NCI-H345 (cell line): Measurements from ENCODE around the gene CRTAC1.
A peak's percentile ranks its signal among the peaks of the same experiment; 100 is the strongest.

Experiments
- DNase-seq: peaks from one replicate; lab custom pipeline; 2025; lab: John Stamatoyannopoulos, UW

The CRTAC1 gene

DNA sequence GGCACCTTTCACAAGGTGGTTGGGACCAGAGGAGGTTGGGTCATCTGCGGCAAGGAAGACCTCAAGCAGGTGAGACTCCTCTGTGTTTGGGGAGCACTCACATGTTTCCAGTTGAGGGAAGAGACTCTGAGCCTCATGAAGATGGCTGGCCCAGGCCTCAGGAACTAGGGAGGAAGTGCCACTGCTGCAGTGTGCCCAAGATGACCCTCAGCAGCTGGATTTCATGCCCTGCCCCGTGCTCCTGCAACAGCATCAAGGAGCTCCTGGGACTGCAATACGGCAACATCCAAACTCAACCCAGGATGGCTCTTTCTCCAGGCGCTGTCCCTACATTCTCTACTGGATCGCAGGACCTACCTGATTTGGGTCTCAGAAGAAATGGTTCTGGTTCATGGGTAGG lies 106.9 kb downstream of the CRTAC1 start:
- no peak for DNase-seq

DNA sequence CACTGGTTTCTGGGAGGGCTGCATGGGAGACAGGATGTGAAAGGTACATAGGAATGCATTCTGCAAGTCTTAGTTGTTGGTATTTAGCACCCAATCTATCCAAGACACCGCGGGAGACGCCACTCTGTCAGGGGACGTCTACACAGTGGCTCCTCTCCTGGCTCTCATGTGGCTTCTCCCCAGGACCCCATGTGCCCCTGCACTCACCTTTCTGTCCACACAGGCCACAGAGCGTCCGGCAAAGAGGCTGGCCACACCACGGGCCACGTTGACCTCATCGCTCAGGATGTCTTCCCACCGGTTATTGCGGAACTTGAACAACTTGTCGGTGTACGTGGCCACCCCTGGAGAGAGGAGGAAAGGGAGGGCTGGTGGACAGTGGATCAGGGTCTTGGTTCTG lies 107.4 kb downstream of the CRTAC1 start:
- no peak for DNase-seq

DNA sequence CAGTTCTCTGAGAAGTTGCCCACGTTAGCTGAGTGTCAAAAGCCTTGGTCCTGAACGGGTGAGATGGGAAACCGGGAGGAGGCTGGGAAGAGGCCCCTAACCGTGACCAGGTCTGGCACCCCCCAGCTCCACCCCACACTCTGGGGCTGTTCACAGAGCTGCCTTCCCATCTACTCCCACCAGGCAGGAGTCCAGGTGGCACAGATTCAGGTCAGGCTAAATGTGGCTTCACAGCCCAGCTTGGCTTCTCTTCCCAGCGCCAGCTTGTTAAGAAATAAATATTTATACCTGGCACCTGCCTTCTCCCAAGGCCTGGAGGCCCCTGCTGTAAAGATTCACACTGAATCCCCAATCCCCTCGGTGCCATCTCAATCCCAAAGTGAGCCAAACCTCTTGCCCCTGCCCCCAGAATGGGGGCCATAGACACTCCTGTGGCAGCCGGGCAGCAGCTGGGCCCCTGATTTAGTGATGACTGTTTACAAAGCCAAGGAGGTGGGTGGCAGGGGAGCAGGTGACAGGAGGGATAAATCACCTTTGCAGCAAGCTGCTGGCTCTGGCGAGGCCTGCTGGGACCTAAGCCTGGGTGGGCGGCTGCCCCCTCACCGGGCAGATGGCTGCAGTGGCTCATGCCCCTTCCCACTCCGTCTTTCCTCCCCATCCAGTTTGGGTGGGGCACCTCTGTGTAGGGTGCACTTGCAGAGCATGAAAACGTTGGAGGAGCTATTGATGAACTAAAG lies 108.2 kb downstream of the CRTAC1 start:
- no peak for DNase-seq

DNA sequence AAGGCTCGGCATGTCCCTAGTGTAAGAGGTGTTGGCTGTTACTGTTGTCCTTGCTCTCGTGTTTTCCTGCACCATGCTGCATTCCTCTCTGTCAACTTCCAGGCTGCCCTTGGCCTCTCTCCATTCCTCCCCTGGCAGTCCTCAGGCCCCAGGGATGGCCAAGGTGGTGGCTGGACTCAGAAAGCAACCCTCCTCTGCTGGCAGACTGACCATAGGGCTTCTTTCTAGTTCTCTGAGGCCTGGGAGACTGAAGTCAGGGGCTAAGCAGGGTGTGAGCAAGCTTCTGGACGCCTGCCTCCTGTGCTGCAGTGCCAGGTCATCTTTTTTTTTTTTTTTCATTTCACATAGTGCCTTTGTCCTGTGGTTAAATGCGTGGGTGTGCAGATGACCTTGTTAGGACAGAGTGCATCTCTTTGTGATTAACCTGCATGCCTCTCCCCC lies 108.8 kb downstream of the CRTAC1 start:
- DNase-seq = no peak

DNA sequence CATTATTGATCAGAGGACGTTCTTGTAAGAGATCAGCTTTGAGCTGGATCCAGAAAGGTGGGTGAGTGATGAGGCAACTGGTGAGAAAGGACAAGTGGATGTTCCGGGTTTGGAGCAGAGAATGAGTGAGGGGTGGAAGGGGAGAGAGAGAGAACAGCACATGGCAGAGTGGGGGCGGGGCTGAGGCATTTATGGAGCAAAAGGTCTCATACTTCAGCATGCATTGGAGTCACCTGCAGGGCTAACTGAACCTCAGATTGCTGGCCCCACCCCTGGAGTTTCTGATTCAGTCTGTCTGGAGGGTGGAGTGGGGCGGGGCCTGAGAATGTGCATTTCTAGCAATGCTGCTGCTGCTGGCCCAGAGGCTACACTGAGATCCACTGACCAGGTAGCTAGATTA lies 109.6 kb downstream of the CRTAC1 start:
- DNase-seq = no peak

DNA sequence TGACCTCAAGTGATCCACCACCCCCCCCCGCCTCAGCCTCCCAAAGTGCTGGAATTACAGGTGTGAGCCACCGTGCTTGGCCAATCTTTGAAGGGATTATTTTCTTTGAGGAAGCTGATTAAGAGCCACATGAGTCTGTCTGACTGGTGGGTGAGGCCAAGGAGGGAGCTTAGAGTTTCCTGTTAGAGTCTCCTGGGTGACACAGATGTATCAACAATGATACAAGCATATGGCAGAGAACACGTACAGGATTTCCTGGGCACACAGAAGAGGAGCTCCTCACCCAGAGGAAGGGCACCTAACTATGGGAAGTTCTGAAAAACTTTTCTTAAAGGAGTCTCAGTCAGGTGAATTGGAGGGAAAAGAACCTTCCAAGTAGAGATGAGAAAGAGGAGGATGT lies 111.4 kb downstream of the CRTAC1 start:
- no peak for DNase-seq

DNA sequence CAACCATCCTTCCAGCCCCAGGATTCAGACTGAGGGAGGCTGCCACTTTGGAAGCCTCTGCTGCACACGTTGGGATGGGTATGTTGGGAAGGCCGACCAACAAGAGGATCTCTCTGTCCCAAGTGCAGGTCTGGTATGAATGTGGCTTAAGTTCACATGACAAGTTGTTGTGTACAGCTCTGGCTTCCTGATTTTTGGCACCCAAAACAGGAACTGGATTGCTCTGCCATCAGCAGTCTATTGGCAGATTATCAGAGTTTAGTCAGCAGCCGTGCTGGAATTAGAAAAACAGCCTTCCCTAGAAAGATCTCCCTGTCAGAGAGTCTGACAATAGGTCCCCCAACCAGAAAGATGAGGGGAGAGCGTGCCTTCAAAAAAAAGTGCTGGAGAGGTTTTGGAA lies 113.8 kb downstream of the CRTAC1 start:
- DNase-seq = no peak

DNA sequence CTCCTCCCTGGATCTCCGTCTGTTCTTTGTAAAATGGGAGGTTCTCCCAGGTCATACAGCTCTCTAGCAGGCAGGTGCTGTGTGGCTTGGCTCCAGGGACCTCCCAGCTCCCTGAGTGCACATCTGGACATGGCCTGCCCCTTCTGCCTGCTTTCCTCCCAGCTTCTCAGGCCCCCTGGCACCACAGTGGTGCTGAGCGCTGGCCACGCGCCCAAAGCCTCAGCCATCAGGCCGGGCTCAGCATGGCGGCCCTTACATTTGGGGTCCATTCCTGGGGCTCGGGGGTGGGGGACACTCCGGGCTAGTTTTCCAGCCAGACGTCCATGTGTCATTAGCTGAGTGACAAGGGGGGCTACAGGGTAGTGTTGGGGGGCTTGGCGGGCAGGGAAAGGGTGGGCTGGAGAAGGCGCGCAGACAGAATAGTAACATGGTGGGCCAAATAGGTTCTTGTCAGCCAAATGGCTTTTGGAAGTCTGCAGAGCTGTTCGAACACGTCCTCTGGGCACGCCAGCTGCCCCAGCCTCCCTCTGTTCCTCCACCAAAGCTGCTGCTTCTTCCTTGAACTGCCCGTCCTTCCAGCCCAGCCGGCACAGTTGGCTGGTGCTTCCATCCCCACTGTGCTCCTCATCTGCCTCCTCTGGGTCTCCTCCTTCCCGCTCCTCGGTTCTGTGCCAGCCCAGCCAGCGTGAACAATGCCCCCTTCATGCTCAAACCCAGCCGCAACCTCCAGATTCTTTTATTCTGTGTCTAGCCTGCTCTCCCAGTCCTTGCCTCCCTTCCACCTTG lies 114.9 kb downstream of the CRTAC1 start:
- no peak for DNase-seq

DNA sequence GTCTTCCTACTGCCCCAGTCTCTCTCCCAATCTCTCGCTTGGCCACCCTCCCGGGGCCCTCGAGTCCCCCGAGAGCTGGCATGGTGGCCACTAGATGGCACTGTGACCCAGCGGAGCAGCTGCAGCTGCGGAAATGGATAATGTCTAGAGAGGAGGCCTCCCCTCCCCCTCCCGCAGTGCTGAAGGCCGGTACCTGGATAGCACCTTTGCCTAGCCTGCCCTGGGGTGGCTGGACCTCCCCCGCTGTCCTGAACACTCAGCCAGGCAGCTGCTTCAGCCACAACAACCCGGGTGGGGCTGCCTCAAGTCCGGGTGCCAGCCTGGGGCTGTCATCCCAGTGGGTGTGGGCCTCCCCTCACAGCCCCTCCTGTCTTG lies 115.6 kb downstream of the CRTAC1 start:
- DNase-seq = peak; percentile 59

DNA sequence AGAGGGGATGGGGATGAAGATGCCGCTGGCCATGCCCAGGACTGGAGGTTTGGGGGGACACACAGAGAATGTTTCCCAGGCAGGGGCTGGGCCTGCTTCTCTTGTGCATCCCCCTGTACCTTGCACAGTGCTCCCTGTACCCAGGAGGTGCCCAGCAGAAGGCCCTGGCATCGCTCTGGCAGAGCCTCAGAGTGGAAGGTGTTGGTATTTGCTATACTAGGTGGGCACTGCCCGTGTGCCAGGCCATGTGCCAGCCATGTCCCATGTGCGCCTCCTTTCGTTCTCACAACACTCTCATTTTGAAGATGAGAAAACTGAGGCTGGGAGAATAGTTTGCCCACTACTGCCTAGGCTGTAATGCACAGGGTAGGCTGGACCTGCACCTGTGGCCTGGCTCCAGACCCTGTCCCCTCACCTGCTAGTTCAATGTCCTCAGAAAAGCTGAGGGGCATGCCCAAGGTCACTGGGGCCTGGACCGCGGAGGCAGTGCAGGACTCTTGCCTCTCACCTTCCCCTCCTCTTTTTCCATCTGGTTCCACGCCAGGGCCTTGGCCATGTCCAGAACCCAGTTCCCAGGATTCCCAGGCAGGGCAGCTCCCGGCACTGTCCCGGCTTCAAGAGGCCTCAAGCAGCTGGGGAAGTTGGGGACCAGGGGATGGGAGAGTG lies 116.1 kb downstream of the CRTAC1 start:
- no peak for DNase-seq

DNA sequence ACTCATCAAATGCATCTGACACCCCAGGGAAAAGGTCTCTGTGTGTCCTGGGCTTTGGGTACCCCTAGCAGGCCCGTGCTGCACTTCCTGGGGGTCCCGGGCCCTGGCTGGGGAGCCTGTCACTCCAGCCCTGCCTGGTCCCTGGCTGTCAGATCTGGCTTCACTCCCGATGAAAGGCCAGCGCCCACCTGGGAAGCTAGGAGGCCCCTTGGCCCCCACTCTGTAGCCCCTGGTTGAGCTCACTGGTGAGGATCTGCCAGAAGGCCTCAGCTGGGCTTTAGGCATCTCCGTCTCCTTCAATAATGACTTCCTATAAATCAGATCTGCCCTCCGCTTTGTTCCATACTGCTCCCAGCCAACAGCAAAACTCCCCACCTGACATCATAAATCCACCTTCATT lies 116.8 kb downstream of the CRTAC1 start:
- DNase-seq = no peak

DNA sequence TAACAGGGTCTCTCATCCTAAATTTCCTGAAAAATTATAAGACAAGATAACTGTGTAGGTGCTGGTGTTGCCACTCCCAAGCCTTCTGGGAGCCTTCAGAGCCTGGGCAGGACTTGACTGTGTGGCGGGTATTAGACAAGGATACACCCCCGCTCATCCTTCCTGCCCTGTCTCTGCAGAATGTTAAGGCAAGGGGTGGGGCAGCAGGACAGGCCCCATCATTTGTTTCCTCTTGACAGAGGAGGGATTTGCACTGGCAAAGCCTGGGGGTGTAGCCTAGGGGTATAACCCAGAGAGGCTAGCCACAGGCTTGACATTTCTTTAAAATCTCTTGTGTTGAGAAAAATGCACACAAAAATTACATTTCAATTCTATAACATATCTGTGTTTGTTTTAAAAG lies 117.2 kb downstream of the CRTAC1 start:
- no peak for DNase-seq

DNA sequence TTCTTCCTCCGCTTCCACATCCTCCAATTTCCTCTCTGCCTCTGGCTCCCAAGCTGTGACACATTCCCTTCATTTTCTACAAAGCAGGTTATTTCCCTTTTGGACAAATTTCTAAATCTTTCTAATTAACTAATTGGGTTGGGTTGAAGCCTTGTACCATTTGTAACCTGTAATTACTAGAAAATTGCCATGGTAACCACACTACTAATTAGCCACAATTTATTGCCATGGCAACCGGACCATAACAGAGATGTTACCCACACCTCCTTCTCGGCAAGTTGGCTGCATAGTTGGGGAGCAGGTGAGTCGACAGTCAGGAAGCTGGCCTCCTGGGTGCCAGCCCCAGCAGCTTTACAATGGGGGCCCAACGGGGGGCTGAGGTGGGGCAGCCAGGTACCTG lies 119.2 kb downstream of the CRTAC1 start:
- DNase-seq = no peak

DNA sequence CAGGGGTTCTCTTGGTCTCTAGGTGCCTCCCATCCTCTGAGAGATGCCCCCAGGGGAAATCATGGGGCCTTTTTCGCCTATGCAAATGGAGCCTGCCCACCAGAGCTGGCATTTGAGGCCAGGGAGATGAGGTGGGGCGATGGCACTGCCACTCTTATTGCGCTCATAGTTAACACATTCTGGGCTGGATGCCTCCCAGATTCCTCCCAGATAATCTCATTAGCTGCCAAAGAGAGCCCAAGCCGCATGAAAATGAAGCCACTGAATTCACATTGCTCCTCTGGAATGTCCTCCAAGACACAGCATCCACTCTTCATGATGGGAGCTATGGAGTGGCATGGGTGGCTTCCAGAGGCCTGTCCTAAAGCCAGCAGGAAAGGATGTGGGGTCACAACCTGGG lies 119.8 kb downstream of the CRTAC1 start:
- DNase-seq = no peak

DNA sequence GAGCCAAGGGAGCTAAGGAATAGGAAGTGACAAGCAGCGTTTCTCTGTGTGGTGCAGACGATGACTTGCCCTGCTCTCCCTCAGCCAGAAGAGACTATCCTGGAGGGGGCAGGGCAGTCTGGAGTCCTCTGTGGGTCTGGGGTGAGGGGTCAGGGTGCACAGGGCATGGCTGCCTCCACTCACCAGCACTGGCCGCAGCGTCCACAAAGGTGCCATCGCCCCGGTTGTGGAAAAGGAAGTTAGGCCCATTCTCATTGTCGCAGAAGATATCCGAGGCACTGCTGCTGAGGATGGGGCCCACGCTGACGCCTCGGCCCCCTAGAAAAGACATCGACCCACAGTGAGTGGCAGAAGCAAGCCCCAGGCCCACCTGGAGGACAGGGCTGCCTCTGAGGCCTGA lies 122.6 kb downstream of the CRTAC1 start:
- no peak for DNase-seq

DNA sequence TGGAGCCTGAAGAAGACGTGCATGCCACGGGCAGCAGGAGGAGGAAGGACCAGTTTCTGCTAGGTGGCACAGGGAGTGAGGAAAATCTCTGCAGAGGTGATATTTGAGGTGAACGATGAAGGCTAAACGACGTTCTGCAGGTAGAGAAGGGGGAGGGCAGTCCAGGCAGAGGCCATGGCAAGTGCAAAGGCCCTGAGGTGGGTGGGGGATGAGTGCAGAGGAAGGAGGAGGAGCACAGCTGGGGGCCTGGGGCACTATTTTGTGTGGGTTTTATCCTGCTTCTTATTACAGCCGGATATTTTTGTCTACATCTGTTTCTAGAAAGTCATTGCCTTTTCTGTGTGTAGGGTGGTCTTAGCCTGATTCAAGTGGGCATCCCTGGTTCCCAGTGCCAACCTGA lies 123.2 kb downstream of the CRTAC1 start:
- no peak for DNase-seq

DNA sequence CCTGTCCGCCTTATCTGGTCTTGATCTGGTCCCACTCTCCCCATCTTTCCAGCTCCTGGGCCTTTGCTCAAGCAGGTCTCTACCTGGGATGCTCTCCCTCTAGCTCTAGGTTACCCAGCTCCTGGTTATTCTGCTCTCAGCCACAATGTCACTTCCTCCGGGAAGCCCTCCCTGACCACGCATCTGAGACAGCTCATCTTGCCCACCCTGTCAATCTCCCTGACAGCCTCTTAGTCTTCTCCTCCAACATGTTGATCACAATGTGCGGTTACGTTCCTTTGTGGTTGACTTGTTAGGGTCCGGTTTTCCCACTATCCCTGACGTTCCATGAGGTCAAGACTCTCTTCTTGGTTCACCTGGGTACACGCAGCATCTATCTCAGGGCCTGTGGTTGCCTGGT lies 125.1 kb downstream of the CRTAC1 start:
- no peak for DNase-seq

DNA sequence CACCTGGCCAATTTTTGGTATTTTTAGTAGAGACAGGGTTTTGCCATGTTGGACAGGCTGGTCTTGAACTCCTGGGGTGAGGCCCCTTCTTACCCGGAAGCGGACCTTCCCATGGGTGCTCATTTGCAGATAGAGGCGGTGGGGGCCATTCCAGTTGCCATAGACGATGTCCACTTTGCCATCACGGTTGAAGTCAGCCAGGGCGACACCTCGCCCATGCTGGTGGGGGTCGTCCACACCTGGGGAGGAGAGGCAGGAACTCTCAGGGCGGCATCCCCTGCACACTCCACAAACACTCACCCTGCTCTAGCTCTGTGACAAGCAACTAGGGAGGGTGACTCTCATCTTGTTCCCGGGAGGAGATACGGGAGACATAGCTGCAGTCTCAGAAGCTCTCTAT lies 125.8 kb downstream of the CRTAC1 start:
- DNase-seq = no peak

DNA sequence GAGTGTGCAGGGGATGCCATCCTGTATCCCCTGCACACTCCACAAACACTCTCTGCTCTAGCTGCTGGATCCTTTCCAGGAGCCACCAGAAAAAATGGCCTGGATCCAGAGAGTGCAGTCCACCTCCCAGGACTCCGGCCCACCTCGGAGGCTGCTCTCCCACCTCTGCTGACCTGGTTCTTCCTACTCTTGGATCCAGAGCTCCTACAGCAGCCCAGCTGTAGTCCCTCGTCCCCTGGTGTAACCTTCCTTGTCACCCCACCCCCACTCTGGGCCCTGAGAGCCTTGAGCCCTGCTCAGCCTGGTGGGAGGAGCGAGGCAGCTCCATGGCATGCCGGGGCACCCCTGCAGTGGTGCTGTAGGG lies 126.4 kb downstream of the CRTAC1 start:
- DNase-seq = peak; percentile 66

DNA sequence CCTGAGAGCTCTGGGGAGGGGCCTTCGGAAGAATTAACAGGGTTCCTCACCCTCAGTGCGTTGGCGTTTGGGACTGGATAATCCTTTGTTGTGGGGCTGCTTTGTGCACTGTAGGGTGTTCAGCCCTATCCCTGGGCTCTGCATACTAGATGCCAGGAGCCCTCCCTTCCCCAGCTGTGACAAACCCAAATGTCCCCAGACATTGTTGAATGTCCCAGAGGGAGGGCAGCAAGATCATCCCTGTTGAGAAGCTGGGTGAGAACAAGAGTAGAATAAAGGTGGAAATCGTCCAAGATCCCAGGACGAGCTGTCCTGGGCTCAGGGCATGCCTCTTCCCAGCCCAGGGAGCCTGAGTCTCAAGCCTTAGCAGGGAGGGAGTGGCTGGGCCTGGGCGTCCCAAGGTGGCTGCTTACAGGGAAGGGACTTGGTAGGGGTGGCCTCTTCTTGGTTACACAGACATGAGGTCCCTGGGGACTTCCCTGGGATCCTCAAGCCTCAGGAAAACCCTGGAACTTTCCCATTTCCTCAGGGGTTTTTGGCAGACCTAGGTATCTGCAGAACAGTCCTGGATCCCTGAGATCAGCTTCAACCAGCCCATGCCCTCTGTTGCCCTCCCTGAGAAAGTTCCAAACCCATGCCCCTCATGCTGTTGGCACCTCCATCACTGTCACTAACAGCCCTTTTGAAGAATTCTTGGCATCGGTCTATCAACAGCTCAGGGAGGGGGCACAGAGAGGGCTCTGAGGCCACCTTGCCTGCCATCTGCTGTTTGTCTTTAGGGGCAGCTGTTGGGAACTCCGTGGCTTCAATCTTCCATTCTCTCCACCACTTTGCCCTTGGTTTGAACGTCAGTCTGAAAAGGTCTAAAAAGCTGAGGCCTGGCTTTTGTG lies 127.0 kb downstream of the CRTAC1 start:
- peak; percentile 66 for DNase-seq

DNA sequence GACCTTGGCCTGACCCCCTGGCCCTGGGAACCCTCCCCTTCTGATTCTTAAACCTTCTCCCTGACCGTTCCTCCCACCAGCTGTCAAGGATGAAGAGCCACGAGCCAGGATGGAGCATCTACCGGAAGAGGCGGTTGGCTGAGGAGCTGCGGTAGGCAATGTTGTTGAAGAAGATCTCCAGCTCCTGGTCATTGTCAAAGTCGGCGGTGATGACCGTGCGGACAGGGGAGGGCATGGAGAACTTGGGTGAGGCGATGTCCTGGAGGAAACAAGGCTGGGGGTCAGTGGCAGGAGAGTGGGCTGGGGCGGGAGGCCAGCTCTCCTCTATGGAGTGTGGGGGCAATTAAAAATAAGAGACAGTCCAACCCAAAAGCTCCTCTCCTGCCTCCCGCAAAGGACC lies 129.0 kb downstream of the CRTAC1 start:
- DNase-seq = no peak

DNA sequence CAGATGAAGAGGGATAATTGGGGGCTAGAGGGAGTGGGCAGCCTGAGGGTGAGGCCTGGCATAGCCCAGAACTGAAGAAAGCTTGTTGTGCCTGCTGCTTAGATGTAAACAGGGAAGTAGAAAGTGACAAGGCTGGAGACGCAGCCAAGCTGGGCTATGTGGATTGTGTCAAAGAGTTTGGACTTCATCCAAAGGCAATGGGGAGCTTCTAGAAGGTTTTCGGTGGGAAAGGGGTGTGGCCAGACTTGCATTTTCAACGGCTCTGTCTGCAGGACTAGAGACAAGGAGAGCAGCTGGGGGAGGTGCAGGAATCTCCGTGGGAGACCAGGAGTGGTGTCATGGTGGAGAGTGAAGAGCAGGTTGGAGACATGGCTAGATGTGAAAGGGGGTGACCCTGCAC lies 132.0 kb downstream of the CRTAC1 start:
- peak; percentile 31 for DNase-seq
